ENCODE results near the gene NFATC3. TPM values are rescaled to one million over a fixed set of nuclear protein-coding genes. Genes with fewer than 3 reads are reported as not detected.
A peak's percentile ranks its signal among the peaks of the same experiment; 100 is the strongest.

The NFATC3 gene
- total and polyA plus RNA-seq, 4 donors, result 9.7 to 21.2 (median 16.8) TPM

DNA sequence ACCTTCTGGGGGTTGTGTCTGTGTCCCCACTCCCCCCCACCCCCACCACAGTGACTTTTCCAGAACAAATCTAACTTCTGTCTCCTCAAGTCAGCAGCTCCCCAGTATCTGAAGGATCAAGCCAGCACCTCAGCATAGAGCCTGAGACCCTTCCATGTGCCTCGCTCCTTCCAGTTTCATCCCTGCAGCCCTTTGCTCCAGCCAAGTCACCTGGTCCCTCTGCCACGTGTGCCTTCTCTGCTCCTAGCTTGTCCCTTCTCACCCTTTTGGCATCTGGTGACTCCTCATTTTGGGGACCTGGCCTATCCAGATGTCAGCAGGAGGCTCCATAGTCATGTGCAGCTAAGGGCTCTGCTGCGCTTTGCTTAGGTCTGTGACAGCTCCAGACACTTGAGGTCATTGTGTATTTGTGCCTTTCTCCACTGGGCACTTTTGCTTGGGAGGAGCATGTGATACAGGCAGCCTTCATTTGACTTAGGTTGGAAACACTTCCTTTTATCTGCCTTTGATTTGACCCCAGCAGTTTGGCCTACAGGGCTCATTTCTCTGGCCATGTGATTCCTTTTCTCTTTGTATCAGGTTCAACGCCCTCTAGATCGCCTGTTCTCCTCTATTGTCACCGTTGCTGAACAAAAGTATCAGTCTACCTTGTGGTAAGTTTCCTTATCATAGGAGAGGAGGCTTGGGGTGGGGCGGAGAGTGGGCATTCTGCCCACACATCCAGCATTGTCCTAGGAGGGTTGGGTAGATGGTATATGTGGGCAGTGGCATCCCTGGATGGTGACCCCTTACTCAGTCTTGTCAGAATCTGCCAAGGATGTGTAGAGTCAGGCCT lies 7.1 kb upstream of the NFATC3 start:
- H3K36me3 ChIP-seq (ENCODE audit: control insufficient read depth in 4 of 4, insufficient read depth in 3 of 4, low read depth in 1 of 4, low read length in 3 of 4), result peaks cover 0 to 10% (median 4%) of the 10 kb centered on the region in 4 donors
- H3K9me3 ChIP-seq (ENCODE audit: control insufficient read depth in 4 of 4, low read length in 3 of 4), result no peaks in the 10 kb centered on the region
- no peak for DNase-seq (ENCODE audit: low spot score)
- no peak for TF ChIP-seq YY1 (IDR thresholded peaks at IDR 0.05)
- peak; percentile 44 for TF ChIP-seq SP1 (IDR thresholded peaks at IDR 0.05)
- TF ChIP-seq CTCF (IDR thresholded peaks at IDR 0.05; ENCODE audit: low read depth, low read length, missing input control), result no peak
- peak; percentile 31 to 49 for TF ChIP-seq HNF4A (conservative IDR thresholded peaks at IDR 0.05)
- TF ChIP-seq TAF1 (conservative IDR thresholded peaks at IDR 0.05), result no peak
- no peak for TF ChIP-seq EGR1 (IDR thresholded peaks at IDR 0.05; ENCODE audit: low read depth in 2 of 2)
- TF ChIP-seq RXRA (IDR thresholded peaks at IDR 0.05), result peak; percentile 90 to 93
- H3K4me3 ChIP-seq (ENCODE audit: low read depth in 1 of 3, low read length in 3 of 3), result no peak overlapping the region
- peaks cover 34 to 64% (median 53%) of the 10 kb centered on the region in 4 donors for H3K4me1 ChIP-seq (ENCODE audit: control insufficient read depth in 4 of 4, insufficient read depth in 4 of 4, low read length in 3 of 4)
- no peaks in the 10 kb centered on the region for H3K27me3 ChIP-seq (ENCODE audit: control insufficient read depth in 4 of 4, insufficient read depth in 4 of 4, low read length in 3 of 4)
- WGBS, result 62% methylated on average over 7 of the region's 7 CpGs
- H3K9ac ChIP-seq (ENCODE audit: low read depth in 1 of 2, low read length in 2 of 2), result no peak overlapping the region
- peak overlapping the region; percentile 83 to 96 for H3K27ac ChIP-seq (ENCODE audit: low read depth in 1 of 2, low read length in 2 of 2)

- Histone ChIP-seq H3K36me3 (ENCODE audit: control insufficient read depth in 4 of 4, insufficient read depth in 3 of 4, low read depth in 1 of 4, low read length in 3 of 4) (peaks cover 0 to 9% (median 3%) of the 10 kb centered on the region in 4 donors), H3K4me1 (ENCODE audit: control insufficient read depth in 4 of 4, insufficient read depth in 4 of 4, low read length in 3 of 4) (peaks cover 34 to 68% (median 55%) of the 10 kb centered on the region in 4 donors), H3K4me3 (ENCODE audit: low read depth in 1 of 3, low read length in 3 of 3) (no peak overlapping the region)
Observed at GRCh38 chr16:68078701-68079375, 6.3 kb upstream of the NFATC3 start.

More at GRCh38 chr16:68078701-68079375, 6.3 kb upstream of the NFATC3 start:
- H3K9me3 ChIP-seq (ENCODE audit: control insufficient read depth in 4 of 4, low read length in 3 of 4), result no peaks in the 10 kb centered on the region
- no peak overlapping the region for H3K9ac ChIP-seq (ENCODE audit: low read depth in 1 of 2, low read length in 2 of 2)
- DNase-seq (ENCODE audit: low spot score), result no peak
- no peaks in the 10 kb centered on the region for H3K27me3 ChIP-seq (ENCODE audit: control insufficient read depth in 4 of 4, insufficient read depth in 4 of 4, low read length in 3 of 4)
- H3K27ac ChIP-seq (ENCODE audit: low read depth in 1 of 2, low read length in 2 of 2), result peak overlapping the region; percentile 83 to 96
- TF ChIP-seq GABPA (IDR thresholded peaks at IDR 0.05 in 1 of 2, conservative IDR thresholded peaks at IDR 0.05 in 1 of 2) (no peak), FOXA1 (IDR thresholded peaks at IDR 0.05) (no peak), NR2F2 (IDR thresholded peaks at IDR 0.05) (no peak), ATF3 (IDR thresholded peaks at IDR 0.05) (no peak), MAX (IDR thresholded peaks at IDR 0.05) (no peak), TAF1 (conservative IDR thresholded peaks at IDR 0.05) (no peak), YY1 (IDR thresholded peaks at IDR 0.05) (no peak), EGR1 (IDR thresholded peaks at IDR 0.05; ENCODE audit: low read depth in 2 of 2) (no peak), FOXA2 (IDR thresholded peaks at IDR 0.05) (no peak), SP1 (IDR thresholded peaks at IDR 0.05) (no peak), RAD21 (IDR thresholded peaks at IDR 0.05) (no peak), CTCF (IDR thresholded peaks at IDR 0.05; ENCODE audit: low read depth, low read length, missing input control) (no peak), HNF4G (IDR thresholded peaks at IDR 0.05) (no peak)
- TF ChIP-seq, protein P1, sequence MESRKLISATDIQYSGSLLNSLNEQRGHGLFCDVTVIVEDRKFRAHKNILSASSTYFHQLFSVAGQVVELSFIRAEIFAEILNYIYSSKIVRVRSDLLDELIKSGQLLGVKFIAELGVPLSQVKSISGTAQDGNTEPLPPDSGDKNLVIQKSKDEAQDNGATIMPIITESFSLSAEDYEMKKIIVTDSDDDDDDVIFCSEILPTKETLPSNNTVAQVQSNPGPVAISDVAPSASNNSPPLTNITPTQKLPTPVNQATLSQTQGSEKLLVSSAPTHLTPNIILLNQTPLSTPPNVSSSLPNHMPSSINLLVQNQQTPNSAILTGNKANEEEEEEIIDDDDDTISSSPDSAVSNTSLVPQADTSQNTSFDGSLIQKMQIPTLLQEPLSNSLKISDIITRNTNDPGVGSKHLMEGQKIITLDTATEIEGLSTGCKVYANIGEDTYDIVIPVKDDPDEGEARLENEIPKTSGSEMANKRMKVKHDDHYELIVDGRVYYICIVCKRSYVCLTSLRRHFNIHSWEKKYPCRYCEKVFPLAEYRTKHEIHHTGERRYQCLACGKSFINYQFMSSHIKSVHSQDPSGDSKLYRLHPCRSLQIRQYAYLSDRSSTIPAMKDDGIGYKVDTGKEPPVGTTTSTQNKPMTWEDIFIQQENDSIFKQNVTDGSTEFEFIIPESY (IDR thresholded peaks at IDR 0.05), result no peak
- TF ChIP-seq, protein P2, sequence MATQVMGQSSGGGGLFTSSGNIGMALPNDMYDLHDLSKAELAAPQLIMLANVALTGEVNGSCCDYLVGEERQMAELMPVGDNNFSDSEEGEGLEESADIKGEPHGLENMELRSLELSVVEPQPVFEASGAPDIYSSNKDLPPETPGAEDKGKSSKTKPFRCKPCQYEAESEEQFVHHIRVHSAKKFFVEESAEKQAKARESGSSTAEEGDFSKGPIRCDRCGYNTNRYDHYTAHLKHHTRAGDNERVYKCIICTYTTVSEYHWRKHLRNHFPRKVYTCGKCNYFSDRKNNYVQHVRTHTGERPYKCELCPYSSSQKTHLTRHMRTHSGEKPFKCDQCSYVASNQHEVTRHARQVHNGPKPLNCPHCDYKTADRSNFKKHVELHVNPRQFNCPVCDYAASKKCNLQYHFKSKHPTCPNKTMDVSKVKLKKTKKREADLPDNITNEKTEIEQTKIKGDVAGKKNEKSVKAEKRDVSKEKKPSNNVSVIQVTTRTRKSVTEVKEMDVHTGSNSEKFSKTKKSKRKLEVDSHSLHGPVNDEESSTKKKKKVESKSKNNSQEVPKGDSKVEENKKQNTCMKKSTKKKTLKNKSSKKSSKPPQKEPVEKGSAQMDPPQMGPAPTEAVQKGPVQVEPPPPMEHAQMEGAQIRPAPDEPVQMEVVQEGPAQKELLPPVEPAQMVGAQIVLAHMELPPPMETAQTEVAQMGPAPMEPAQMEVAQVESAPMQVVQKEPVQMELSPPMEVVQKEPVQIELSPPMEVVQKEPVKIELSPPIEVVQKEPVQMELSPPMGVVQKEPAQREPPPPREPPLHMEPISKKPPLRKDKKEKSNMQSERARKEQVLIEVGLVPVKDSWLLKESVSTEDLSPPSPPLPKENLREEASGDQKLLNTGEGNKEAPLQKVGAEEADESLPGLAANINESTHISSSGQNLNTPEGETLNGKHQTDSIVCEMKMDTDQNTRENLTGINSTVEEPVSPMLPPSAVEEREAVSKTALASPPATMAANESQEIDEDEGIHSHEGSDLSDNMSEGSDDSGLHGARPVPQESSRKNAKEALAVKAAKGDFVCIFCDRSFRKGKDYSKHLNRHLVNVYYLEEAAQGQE (IDR thresholded peaks at IDR 0.05), result no peak
- 88% methylated on average over 8 of the region's 8 CpGs for WGBS

Measured in liver (tissue), 9 donors.